Memory B cell (primary cell): ENCODE results near the gene CD160.
"Not testable (repeated sequence)": the region's sequence is repeated elsewhere in the genome, so short reads cannot be mapped to it uniquely, and the experiment has no call there.

Source experiments
- ATAC-seq: fragments of 150-1000 bp; cut with Tn5 transposase; 2 replicates; pipeline ENCODE4 v1.10.0; 2021; ENCODE audit warnings: low read depth, mild to moderate bottlenecking, moderate library complexity
- DNase-seq, 2 donors: peaks; one replicate each; pipeline ENCODE4 v3.0.0; 2022; ENCODE audit warnings: low spot score in 2 of 2
- H3K27ac Mint-ChIP-seq: one replicate; pipeline ENCODE4 v1.8.0; 2022; ENCODE audit warnings: mild to moderate bottlenecking, moderate library complexity, mixed read lengths
- H3K27me3 Mint-ChIP-seq: one replicate; pipeline ENCODE4 v1.8.0; 2022; ENCODE audit warnings: mixed read lengths
- H3K36me3 Mint-ChIP-seq: one replicate; pipeline ENCODE4 v1.8.0; 2022; ENCODE audit warnings: mild to moderate bottlenecking, mixed read lengths
- H3K4me1 Mint-ChIP-seq: one replicate; pipeline ENCODE4 v1.8.0; 2022; ENCODE audit warnings: mixed read lengths
- H3K4me3 Mint-ChIP-seq: one replicate; pipeline ENCODE4 v1.8.0; 2022; ENCODE audit warnings: mild to moderate bottlenecking, moderate library complexity, mixed read lengths
- H3K9me3 Mint-ChIP-seq: one replicate; pipeline ENCODE4 v1.8.0; 2022; ENCODE audit warnings: mixed read lengths

The CD160 gene

DNA sequence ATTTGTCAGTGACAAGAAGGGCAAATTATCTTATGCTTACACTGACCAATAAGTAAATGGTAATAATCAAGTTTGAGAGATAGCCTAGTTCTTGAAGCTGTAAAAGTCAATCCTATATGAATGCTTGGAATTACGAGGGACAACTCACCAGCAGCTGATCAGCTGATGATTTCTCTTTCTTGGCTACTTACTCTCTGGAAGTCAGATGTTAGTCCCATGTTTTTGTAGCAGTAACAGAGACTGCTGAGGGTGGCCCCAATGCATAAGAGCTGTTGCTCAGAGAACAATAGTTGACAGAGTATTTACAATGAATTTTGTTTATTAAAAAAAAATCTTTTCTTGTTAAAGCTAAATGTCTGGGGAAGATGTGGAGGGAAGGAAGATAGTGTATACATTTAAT lies 39.3 kb downstream of the CD160 start:
- ATAC-seq (no peak), DNase-seq (no peak)
- Mint-ChIP-seq H3K36me3 (peaks cover 39% of the 10 kb centered on the region), H3K4me1 (no peaks in the 10 kb centered on the region), H3K27me3 (no peaks in the 10 kb centered on the region), H3K4me3 (no peak overlapping the region), H3K27ac (no peak overlapping the region), H3K9me3 (peaks cover 4% of the 10 kb centered on the region)

DNA sequence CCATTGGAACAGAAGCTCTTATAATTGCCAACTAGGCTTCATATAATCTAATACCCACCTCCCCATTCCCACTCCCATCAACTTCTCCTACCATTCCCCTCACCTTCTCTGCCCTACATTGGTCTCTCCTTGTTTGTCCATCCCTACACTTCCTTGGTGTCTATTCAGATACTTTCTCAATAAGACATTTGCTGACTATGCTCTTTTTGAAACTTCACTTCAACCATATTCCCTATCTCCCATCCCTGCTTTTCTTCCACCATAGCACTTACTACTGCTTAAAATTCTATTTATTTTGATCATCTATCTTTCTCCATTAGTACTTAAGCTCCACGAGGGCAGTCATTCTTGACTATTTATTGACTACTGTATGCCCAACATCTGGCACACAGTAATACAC lies 40.4 kb downstream of the CD160 start:
- no peaks in the 10 kb centered on the region for H3K4me1 Mint-ChIP-seq
- H3K4me3 Mint-ChIP-seq, result no peak overlapping the region
- peaks cover 35% of the 10 kb centered on the region for H3K36me3 Mint-ChIP-seq
- H3K27me3 Mint-ChIP-seq, result no peaks in the 10 kb centered on the region
- peak overlapping the region; percentile 1 for H3K27ac Mint-ChIP-seq
- DNase-seq (no peak), ATAC-seq (no peak)
- peaks cover 4% of the 10 kb centered on the region for H3K9me3 Mint-ChIP-seq

DNA sequence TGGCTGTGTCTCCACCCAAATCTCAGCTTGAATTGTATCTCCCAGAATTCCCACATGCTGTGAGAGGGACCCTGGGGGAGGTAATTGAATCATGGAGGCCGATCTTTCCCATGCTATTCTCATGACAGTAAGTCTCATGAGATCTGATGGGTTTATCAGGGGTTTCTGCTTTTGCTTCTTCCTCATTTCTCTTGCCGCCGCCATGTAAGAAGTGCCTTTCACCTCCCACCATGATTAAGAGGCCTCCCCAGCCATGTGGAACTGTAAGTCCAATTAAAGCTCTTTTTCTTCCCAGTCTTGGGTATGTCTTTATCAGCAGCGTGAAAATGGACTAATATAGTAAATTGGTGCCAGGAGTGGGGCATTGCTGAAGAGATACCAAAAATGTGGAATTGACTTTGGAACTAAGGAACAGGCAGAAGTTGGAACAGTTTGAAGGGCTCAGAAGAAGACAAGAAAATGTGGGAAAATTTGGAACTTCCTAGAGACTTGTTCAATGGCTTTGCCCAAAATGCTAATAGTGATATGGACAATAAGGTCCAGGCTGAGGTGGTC lies 41.2 kb downstream of the CD160 start:
- not testable (repeated sequence) for H3K4me1 Mint-ChIP-seq, DNase-seq, H3K9me3 Mint-ChIP-seq, H3K4me3 Mint-ChIP-seq, H3K27me3 Mint-ChIP-seq, H3K27ac Mint-ChIP-seq, ATAC-seq
- peaks cover 34% of the 10 kb centered on the region for H3K36me3 Mint-ChIP-seq

GRCh38 chr1:145761498-145761897 lies 42.2 kb downstream of the CD160 start:
- H3K4me1 Mint-ChIP-seq, H3K9me3 Mint-ChIP-seq, H3K4me3 Mint-ChIP-seq, DNase-seq, ATAC-seq, H3K27ac Mint-ChIP-seq, H3K27me3 Mint-ChIP-seq: not testable (repeated sequence)
- H3K36me3 Mint-ChIP-seq, result peaks cover 34% of the 10 kb centered on the region

DNA sequence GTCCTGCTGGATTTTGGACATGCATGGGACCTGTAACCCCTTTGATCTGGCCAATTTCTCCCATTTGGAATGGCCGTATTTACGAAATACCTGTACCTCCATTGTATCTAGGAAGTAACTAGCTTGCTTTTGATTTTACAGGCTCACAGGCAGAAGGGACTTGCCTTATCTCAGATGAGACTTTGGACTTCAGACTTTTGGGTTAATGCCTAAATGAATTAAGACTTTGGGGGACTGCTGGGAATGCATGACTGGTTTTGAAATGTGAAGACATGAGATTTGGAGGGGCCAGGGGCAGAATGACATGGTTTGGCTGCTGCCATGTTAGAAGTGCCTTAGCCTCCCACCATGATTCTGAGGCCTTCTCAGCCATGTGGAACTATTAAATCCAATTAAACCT lies 42.7 kb downstream of the CD160 start:
- not testable (repeated sequence) for H3K4me1 Mint-ChIP-seq, H3K27me3 Mint-ChIP-seq, DNase-seq, H3K9me3 Mint-ChIP-seq, H3K4me3 Mint-ChIP-seq, H3K27ac Mint-ChIP-seq, ATAC-seq
- peaks cover 34% of the 10 kb centered on the region for H3K36me3 Mint-ChIP-seq

GRCh38 chr1:145764231-145764940 lies 45.1 kb downstream of the CD160 start:
- not testable (repeated sequence) for H3K9me3 Mint-ChIP-seq, H3K27ac Mint-ChIP-seq, H3K4me3 Mint-ChIP-seq, H3K4me1 Mint-ChIP-seq, ATAC-seq, DNase-seq, H3K27me3 Mint-ChIP-seq
- H3K36me3 Mint-ChIP-seq, result peaks cover 32% of the 10 kb centered on the region

DNA sequence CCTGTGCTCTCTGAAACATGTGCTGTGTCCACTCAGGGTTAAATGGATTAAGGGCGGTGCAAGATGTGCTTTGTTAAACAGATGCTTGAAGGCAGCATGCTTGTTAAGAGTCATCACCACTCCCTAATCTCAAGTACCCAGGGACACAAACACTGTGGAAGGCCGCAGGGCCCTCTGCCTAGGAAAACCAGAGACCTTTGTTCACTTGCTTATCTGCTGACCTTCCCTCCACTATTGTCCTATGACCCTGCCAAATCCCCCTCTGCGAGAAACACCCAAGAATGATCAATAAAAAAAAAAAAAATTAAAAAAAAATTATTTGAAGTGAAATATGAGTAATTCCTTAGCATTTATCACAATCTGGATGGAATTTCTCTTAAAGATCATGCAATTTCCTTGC lies 45.8 kb downstream of the CD160 start:
- not testable (repeated sequence) for H3K27me3 Mint-ChIP-seq, H3K27ac Mint-ChIP-seq, DNase-seq, H3K9me3 Mint-ChIP-seq, H3K4me3 Mint-ChIP-seq, H3K4me1 Mint-ChIP-seq, ATAC-seq
- H3K36me3 Mint-ChIP-seq, result peaks cover 27% of the 10 kb centered on the region

DNA sequence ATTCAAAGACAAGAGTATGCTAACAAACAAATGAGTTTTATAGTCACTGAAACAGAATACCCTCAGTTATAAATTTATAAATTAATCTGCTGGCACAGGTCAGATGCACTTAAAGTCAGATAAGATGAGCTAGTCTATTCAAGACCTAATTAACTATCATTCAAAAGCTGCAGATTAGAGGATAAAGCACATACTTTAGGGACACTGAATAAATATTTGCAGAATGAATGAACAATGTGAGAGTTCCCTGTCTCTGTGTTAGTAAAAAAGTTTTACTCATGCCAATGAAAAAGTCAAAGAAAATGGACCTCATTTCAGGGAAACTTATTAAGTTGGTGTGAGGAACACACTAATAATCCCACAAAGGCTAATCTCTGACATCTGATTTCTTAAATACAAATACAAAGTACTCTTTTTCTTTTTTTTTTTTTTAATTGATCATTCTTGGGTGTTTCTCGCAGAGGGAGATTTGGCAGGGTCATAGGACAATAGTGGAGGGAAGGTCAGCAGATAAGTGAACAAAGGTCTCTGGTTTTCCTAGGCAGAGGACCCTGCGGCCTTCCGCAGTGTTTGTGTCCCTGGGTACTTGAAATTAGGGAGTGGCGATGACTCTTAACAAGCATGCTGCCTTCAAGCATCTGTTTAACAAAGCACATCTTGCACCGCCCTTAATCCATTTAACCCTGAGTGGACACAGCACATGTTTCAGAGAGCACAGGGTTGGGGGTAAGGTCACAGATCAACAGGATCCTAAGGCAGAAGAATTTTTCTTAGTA lies 46.5 kb downstream of the CD160 start:
- H3K36me3 Mint-ChIP-seq, result peaks cover 24% of the 10 kb centered on the region
- H3K27me3 Mint-ChIP-seq, result not testable (repeated sequence)

GRCh38 chr1:145766926-145767325 lies 47.6 kb downstream of the CD160 start:
- H3K4me3 Mint-ChIP-seq, H3K27ac Mint-ChIP-seq, H3K27me3 Mint-ChIP-seq, ATAC-seq, DNase-seq, H3K4me1 Mint-ChIP-seq, H3K9me3 Mint-ChIP-seq: not testable (repeated sequence)
- H3K36me3 Mint-ChIP-seq, result peaks cover 21% of the 10 kb centered on the region

More for the DNA sequence above, 46.5 kb downstream of the CD160 start:
- not testable (repeated sequence) for H3K9me3 Mint-ChIP-seq, H3K27ac Mint-ChIP-seq, H3K4me3 Mint-ChIP-seq, DNase-seq, ATAC-seq, H3K4me1 Mint-ChIP-seq

DNA sequence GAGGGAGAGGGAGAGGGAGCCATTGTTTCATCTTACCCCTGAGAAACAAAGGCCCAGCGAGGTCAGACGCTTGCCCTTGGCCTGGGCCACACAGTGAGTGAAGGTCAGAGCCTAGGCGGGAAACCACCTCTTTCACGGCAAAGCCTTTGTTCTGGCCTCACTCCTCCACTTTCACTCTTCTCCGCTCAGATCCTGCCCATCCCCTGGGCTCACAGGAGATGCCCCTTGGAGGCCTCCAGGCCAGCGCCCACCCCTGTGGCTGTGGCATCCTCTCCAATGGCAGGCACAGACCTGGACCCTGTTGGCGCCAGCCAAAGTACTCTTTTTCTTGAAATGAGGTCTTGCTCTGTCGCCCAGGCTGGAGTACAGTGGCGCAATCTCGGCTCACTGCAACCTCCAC lies 48.7 kb downstream of the CD160 start:
- H3K4me1 Mint-ChIP-seq, DNase-seq, H3K27ac Mint-ChIP-seq, H3K9me3 Mint-ChIP-seq, ATAC-seq, H3K4me3 Mint-ChIP-seq, H3K27me3 Mint-ChIP-seq: not testable (repeated sequence)
- H3K36me3 Mint-ChIP-seq, result peaks cover 22% of the 10 kb centered on the region

GRCh38 chr1:145771056-145771455 lies 51.8 kb downstream of the CD160 start:
- no peak for DNase-seq
- no peaks in the 10 kb centered on the region for H3K27me3 Mint-ChIP-seq
- no peaks in the 10 kb centered on the region for H3K9me3 Mint-ChIP-seq
- H3K4me3 Mint-ChIP-seq, result no peak overlapping the region
- no peak overlapping the region for H3K27ac Mint-ChIP-seq
- ATAC-seq, result no peak
- no peaks in the 10 kb centered on the region for H3K4me1 Mint-ChIP-seq
- peaks cover 25% of the 10 kb centered on the region for H3K36me3 Mint-ChIP-seq

DNA sequence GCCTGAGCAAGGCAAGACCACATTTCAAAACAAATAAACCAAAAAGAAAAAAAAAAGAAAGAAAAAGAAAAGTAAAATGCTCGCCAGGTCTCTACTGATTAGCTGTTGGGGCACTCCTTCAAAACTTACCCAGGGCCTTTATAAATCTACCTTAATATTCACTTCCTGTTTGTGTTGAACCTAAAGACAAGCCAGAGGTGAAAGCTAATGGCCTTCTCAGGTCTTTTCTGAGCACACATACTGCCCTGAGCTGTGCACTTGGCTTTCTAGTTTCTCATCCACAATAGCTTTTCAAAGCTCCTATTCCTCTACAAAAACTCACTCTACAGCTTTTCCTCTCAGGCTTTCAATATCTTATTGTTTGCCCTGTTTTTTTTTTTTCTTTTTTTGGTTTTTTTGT lies 54.1 kb downstream of the CD160 start:
- Mint-ChIP-seq H3K4me3 (no peak overlapping the region), H3K4me1 (no peaks in the 10 kb centered on the region), H3K9me3 (no peaks in the 10 kb centered on the region), H3K36me3 (peaks cover 24% of the 10 kb centered on the region), H3K27ac (peak overlapping the region; percentile 46), H3K27me3 (no peaks in the 10 kb centered on the region)
- DNase-seq (no peak), ATAC-seq (no peak)

DNA sequence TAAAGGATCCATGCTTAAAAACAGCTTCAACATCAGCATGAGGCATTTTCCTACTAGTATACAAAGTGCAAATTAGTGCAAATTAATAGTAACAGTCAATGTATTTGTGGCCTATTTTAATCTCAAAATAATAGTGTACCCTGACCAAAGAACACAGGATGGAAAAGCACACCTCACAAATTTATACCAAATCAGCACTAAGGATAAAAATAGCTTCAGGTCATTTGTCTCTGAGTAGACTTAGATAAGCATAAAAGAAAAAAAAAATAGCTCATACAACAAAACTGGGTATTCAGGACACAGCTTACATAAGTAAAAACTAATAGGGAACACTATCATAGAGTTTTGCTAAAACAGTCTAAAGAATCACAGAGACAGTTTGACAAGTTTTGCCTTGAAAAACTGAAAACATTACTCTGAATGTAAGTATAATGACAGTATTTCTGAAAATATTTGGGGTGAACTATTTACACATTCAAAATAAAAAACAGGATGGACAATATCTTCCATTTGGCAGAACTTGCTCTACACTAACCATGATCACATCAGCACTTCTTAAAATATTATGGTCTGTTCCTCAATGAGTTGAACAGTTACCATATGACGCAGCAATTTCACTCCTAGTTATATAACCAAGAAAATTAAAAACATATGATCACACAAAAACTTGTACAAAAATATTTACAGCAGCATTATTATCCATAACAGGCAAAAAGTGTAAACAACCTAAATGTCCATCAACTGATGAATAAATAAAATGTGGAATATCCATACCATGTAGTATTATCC lies 58.3 kb downstream of the CD160 start:
- ATAC-seq (no peak), DNase-seq (no peak)
- Mint-ChIP-seq H3K27me3 (no peaks in the 10 kb centered on the region), H3K27ac (no peak overlapping the region), H3K4me3 (no peak overlapping the region), H3K4me1 (no peaks in the 10 kb centered on the region), H3K9me3 (no peaks in the 10 kb centered on the region), H3K36me3 (peaks cover 19% of the 10 kb centered on the region)

DNA sequence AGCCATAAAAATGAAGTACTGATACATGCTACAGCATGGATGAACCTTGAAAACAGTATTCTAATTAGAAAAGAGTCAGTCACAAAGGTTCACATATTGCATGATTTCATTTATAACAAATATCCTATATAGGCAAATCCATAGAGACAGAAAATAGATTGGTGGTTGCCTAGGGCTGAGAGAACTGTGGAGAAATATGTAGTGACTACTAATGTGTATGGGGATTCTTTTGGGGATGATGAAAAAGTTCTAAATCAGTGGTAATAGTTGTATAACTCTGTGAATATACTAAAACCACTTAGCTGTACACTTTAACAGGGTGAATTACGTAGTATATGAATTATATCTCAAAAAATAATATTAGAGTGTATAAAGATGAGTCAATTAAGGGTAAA lies 58.8 kb downstream of the CD160 start:
- H3K36me3 Mint-ChIP-seq, result peaks cover 15% of the 10 kb centered on the region
- no peaks in the 10 kb centered on the region for H3K27me3 Mint-ChIP-seq
- no peaks in the 10 kb centered on the region for H3K4me1 Mint-ChIP-seq
- DNase-seq (no peak), ATAC-seq (no peak)
- H3K4me3 Mint-ChIP-seq, result no peak overlapping the region
- H3K27ac Mint-ChIP-seq, result no peak overlapping the region
- no peaks in the 10 kb centered on the region for H3K9me3 Mint-ChIP-seq
